SK-N-SH (cell line): Measurements from ENCODE around the gene AP4B1. TPM values are rescaled to one million over a fixed set of nuclear protein-coding genes. Genes with fewer than 3 reads are reported as not detected.

Experiments
- CTCF ChIA-PET: fragments of 300-600, 350-600 bp; formaldehyde crosslinking; extraction: SDS; loops from one replicate; lab custom pipeline; 2021; lab: Yijun Ruan, JAX
- POLR2A ChIA-PET: fragments of 350-600 bp; sonication (Branson Sonifier 250); formaldehyde crosslinking; extraction: SDS; loops from one replicate; lab custom pipeline; 2020; ENCODE audit warnings: antibody characterized with exemption, inconsistent platforms; lab: Yijun Ruan, JAX
- DNase-seq: peaks from one replicate; pipeline ENCODE4 v3.0.0; 2012
- H2AFZ ChIP-seq: fragments of 200-600 bp; sonication (generic); 2 replicates; pipeline ENCODE4 v1.8.1; 2016; ENCODE audit warnings: antibody characterized with exemption, mild to moderate bottlenecking, low read depth
- H3F3A ChIP-seq: fragments of 200-600 bp; sonication (generic); replicated peaks from 2 replicates; pipeline ENCODE3; 2016; ENCODE audit warnings: antibody characterized with exemption, mild to moderate bottlenecking; ENCODE audit not compliant: insufficient read depth
- H3K27ac ChIP-seq, 2 experiments: fragments of 200-500 bp in 1 of 2; fragments of 200-600 bp in 1 of 2; sonication (Bioruptor generic) in 1 of 2; sonication (generic), shearing (Covaris generic) in 1 of 2; 2 replicates each; pipeline versions ENCODE4 v1.5.1 to v1.6.1; 2014 to 2016; ENCODE audit warnings: low read depth in 2 of 2, inconsistent platforms in 1 of 2, low read length in 1 of 2, mild to moderate bottlenecking in 1 of 2, mixed read lengths in 1 of 2
- H3K27me3 ChIP-seq: fragments of 200-600 bp; sonication (generic), shearing (Covaris generic); 2 replicates; pipeline ENCODE4 v1.6.1; 2016; ENCODE audit warnings: mixed run types; ENCODE audit not compliant: insufficient read depth
- H3K36me3 ChIP-seq, 2 experiments: fragments of 200-500 bp in 1 of 2; fragments of 200-600 bp in 1 of 2; sonication (Bioruptor generic) in 1 of 2; sonication (generic) in 1 of 2; replicated peaks in 1 of 2; 2 replicates each; pipeline versions ENCODE3 to v1.5.1; 2014 to 2016; ENCODE audit warnings: low read length in 1 of 2, mild to moderate bottlenecking in 1 of 2; ENCODE audit not compliant: insufficient read depth in 2 of 2, control insufficient read depth in 1 of 2
- H3K4me1 ChIP-seq, 2 experiments: fragments of 200-500 bp in 1 of 2; fragments of 200-600 bp in 1 of 2; sonication (Bioruptor generic) in 1 of 2; sonication (generic), shearing (Covaris generic) in 1 of 2; 2 replicates each; pipeline versions ENCODE4 v1.5.1 to v1.6.1; 2014 to 2016; ENCODE audit warnings: low read depth in 1 of 2, low read length in 1 of 2, mixed run types in 1 of 2; ENCODE audit not compliant: insufficient read depth in 2 of 2, control insufficient read depth in 1 of 2
- H3K4me2 ChIP-seq: fragments of 200-600 bp; sonication (generic), shearing (Covaris generic); 2 replicates; pipeline ENCODE4 v1.6.1; 2017; ENCODE audit warnings: mixed run types
- H3K4me3 ChIP-seq, 2 experiments: fragments of 200-500 bp in 1 of 2; fragments of 200-600 bp in 1 of 2; sonication (Bioruptor generic) in 1 of 2; sonication (generic), shearing (Covaris generic) in 1 of 2; 2 replicates each; pipeline versions ENCODE4 v1.5.1 to v1.8.1; 2014 to 2016; ENCODE audit warnings: low read depth in 2 of 2, inconsistent platforms in 1 of 2, low read length in 1 of 2, mild to moderate bottlenecking in 1 of 2, mixed read lengths in 1 of 2, moderate library complexity in 1 of 2
- H3K79me2 ChIP-seq: fragments of 200-600 bp; sonication (generic); 2 replicates; pipeline ENCODE4 v1.8.1; 2017; ENCODE audit warnings: mild to moderate bottlenecking; ENCODE audit not compliant: insufficient read depth
- H3K9ac ChIP-seq: fragments of 200-600 bp; sonication (generic); 2 replicates; pipeline ENCODE4 v1.6.1; 2017; ENCODE audit warnings: mixed run types
- H3K9me2 ChIP-seq: fragments of 200-600 bp; sonication (generic); 2 replicates; pipeline ENCODE4 v1.6.1; 2017; ENCODE audit warnings: mixed run types
- H3K9me3 ChIP-seq: fragments of 200-600 bp; sonication (generic); 2 replicates; pipeline ENCODE4 v1.6.1; 2017; ENCODE audit warnings: mixed run types, mild to moderate bottlenecking, moderate library complexity
- H4K20me1 ChIP-seq: fragments of 200-600 bp; sonication (generic); 2 replicates; pipeline ENCODE4 v1.6.1; 2017; ENCODE audit warnings: mild to moderate bottlenecking, mixed run types; ENCODE audit not compliant: insufficient read depth
- CHD2 ChIP-seq: fragments of 150-350 bp; IDR thresholded peaks from 2 replicates; pipeline ENCODE4 v1.6.1; 2018; ENCODE audit warnings: low read length; ENCODE audit not compliant: partially characterized antibody
- EZH2phosphoT487 ChIP-seq: fragments of 200-600 bp; sonication (generic); IDR thresholded peaks from 2 replicates; pipeline ENCODE4 v1.6.1; 2017; ENCODE audit warnings: low read depth, mixed run types, mild to moderate bottlenecking, antibody characterized with exemption, moderate library complexity, borderline replicate concordance
- FOXM1 ChIP-seq: IDR thresholded peaks from 2 replicates; pipeline ENCODE4 v1.4.0; 2012; ENCODE audit warnings: low read depth, mild to moderate bottlenecking
- GATA2 ChIP-seq: sonication (generic); formaldehyde crosslinking; IDR thresholded peaks from 2 replicates; pipeline ENCODE4 v1.5.0; 2020; ENCODE audit warnings: mild to moderate bottlenecking, missing genetic modification reagents
- JUND ChIP-seq: IDR thresholded peaks from 2 replicates; pipeline ENCODE4 v1.4.0; 2012
- MEF2A ChIP-seq: IDR thresholded peaks from 2 replicates; pipeline ENCODE4 v1.4.0; 2012; ENCODE audit warnings: low read depth, borderline replicate concordance
- MXI1 ChIP-seq: IDR thresholded peaks from 2 replicates; pipeline ENCODE4 v1.6.1; 2012; ENCODE audit warnings: mild to moderate bottlenecking, low read depth, low read length, improper control_type of control experiment
- NFIC ChIP-seq: IDR thresholded peaks from 2 replicates; pipeline ENCODE4 v1.4.0; 2012; ENCODE audit warnings: borderline replicate concordance
- NRF1 ChIP-seq: IDR thresholded peaks from 2 replicates; pipeline ENCODE4 v1.6.1; 2012; ENCODE audit warnings: low read depth, mild to moderate bottlenecking, low read length
- PBX3 ChIP-seq: IDR thresholded peaks from 2 replicates; pipeline ENCODE4; 2012
- POLR2AphosphoS5 ChIP-seq: IDR thresholded peaks from 2 replicates; pipeline ENCODE4 v1.6.1; 2012; ENCODE audit warnings: low read depth, low read length
- RCOR1 ChIP-seq: fragments of 150-350 bp; IDR thresholded peaks from 2 replicates; pipeline ENCODE4 v1.6.1; 2017; ENCODE audit warnings: antibody characterized with exemption, low read length
- SMC3 ChIP-seq: IDR thresholded peaks from 2 replicates; pipeline ENCODE4 v1.6.1; 2012; ENCODE audit warnings: low read depth, low read length, improper control_type of control experiment
- TAF1 ChIP-seq: IDR thresholded peaks from 2 replicates; pipeline ENCODE4 v1.6.1; 2012; ENCODE audit warnings: low read depth, mild to moderate bottlenecking, low read length, moderate library complexity, borderline replicate concordance
- TEAD4 ChIP-seq: IDR thresholded peaks from 2 replicates; pipeline ENCODE4 v1.4.0; 2012; ENCODE audit warnings: mild to moderate bottlenecking, borderline replicate concordance; ENCODE audit not compliant: insufficient read depth
- USF1 ChIP-seq: IDR thresholded peaks from 2 replicates; pipeline ENCODE4 v1.4.0; 2012; ENCODE audit warnings: low read depth, borderline replicate concordance
- YY1 ChIP-seq: IDR thresholded peaks from 2 replicates; pipeline ENCODE4 v1.4.0; 2012; ENCODE audit warnings: low read depth, mild to moderate bottlenecking
- ZBTB33 ChIP-seq: IDR thresholded peaks from 2 replicates; pipeline ENCODE4 v1.4.0; 2012; ENCODE audit warnings: low read depth, borderline replicate concordance
- polyA plus RNA-seq, 3 experiments: library from polyadenylated mRNA; depleted of rRNA; stranded (reverse); fragments of >200 nt; gene quantifications; 2 replicates each; pipeline ENCODE4 v1.2.3, GENCODE V29; 2012
- TF ChIP-seq, protein P1 (sequence below): fragments of 200-600 bp; sonication (generic); IDR thresholded peaks from 2 replicates; pipeline ENCODE4 v1.6.1; 2017; ENCODE audit warnings: antibody characterized with exemption, mild to moderate bottlenecking, moderate library complexity
- TF ChIP-seq, protein P2 (sequence below): fragments of 150-350 bp; IDR thresholded peaks from 2 replicates; pipeline ENCODE4 v1.6.1; 2016; ENCODE audit warnings: mild to moderate bottlenecking, low read depth, low read length

Gene AP4B1
- polyA plus RNA-seq, 1 of the 3 experiments (the other 2 are of a cell fraction): 11.5 TPM

DNA sequence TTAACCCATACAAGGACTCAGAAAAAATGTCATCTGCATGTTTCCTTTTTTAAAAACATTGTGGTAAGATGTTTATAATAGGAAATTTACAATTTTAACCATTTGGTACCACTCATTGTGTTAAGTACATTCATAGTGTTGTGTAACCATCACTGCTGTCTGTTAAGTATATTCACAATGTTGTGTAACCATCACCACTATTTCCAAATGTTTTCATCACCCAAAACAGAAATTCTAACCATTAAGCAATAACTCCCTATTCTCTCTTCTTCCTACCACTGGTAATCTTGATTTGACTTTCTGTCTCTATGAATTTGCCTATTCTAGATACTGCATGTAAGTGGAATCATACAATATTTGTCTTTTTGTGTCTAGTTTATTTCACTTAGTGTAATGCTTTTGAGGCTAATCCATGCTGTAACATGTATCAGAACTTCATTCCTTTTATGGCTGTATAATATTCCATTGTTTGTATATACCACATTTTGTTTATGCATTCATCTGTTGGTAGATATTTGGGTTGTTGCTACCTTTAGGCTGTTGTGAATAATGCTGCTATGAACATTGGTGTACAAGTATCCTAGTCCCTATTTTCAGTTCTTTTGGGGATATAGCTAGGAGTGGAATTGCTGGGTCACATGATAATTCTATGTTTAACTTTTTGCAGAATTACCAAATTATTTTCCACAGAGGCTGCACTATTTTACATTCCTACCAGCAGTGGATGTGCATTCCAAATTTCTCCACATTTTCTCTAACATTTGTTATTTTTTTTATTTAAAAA, 38.6 kb upstream of the AP4B1 start:
- TF ChIP-seq TAF1 (no peak), MXI1 (no peak), TEAD4 (no peak), MEF2A (no peak), YY1 (no peak), NFIC (no peak), ZBTB33 (no peak), POLR2AphosphoS5 (no peak), USF1 (no peak), RCOR1 (no peak), CHD2 (no peak), FOXM1 (no peak), EZH2phosphoT487 (no peak), SMC3 (no peak), PBX3 (no peak), GATA2 (no peak), NRF1 (no peak), JUND (no peak)
- TF ChIP-seq, protein P1, sequence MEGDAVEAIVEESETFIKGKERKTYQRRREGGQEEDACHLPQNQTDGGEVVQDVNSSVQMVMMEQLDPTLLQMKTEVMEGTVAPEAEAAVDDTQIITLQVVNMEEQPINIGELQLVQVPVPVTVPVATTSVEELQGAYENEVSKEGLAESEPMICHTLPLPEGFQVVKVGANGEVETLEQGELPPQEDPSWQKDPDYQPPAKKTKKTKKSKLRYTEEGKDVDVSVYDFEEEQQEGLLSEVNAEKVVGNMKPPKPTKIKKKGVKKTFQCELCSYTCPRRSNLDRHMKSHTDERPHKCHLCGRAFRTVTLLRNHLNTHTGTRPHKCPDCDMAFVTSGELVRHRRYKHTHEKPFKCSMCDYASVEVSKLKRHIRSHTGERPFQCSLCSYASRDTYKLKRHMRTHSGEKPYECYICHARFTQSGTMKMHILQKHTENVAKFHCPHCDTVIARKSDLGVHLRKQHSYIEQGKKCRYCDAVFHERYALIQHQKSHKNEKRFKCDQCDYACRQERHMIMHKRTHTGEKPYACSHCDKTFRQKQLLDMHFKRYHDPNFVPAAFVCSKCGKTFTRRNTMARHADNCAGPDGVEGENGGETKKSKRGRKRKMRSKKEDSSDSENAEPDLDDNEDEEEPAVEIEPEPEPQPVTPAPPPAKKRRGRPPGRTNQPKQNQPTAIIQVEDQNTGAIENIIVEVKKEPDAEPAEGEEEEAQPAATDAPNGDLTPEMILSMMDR: no peak
- TF ChIP-seq, protein P2, sequence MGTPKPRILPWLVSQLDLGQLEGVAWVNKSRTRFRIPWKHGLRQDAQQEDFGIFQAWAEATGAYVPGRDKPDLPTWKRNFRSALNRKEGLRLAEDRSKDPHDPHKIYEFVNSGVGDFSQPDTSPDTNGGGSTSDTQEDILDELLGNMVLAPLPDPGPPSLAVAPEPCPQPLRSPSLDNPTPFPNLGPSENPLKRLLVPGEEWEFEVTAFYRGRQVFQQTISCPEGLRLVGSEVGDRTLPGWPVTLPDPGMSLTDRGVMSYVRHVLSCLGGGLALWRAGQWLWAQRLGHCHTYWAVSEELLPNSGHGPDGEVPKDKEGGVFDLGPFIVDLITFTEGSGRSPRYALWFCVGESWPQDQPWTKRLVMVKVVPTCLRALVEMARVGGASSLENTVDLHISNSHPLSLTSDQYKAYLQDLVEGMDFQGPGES: no peak
- H3K9ac ChIP-seq: no peak overlapping the region
- H3F3A ChIP-seq: peaks cover 9% of the 10 kb centered on the region
- no peaks in the 10 kb centered on the region for H3K9me2 ChIP-seq
- peaks cover 47% of the 10 kb centered on the region for H4K20me1 ChIP-seq
- no peaks in the 10 kb centered on the region for H3K27me3 ChIP-seq
- no peaks in the 10 kb centered on the region for H3K9me3 ChIP-seq
- H3K4me3 ChIP-seq: no peak overlapping the region
- no peak for DNase-seq
- ChIA-PET CTCF (no interaction called here), POLR2A (no interaction called here)
- peaks cover 94% of the 10 kb centered on the region for H3K79me2 ChIP-seq
- peaks cover 3 to 19% of the 10 kb centered on the region in 2 experiments; a peak in 3 of 4 replicates for H3K4me1 ChIP-seq
- peaks cover 17 to 24% of the 10 kb centered on the region in 2 experiments for H3K36me3 ChIP-seq
- H2AFZ ChIP-seq: no peak overlapping the region
- no peak overlapping the region for H3K27ac ChIP-seq
- H3K4me2 ChIP-seq: no peak overlapping the region
